Measurements from ENCODE around the gene RNF151. TPM values are rescaled to one million over a fixed set of nuclear protein-coding genes. Genes with fewer than 3 reads are reported as not detected.

RNF151 gene
- total RNA-seq, 4 donors from 2014 or later = not detected

DNA sequence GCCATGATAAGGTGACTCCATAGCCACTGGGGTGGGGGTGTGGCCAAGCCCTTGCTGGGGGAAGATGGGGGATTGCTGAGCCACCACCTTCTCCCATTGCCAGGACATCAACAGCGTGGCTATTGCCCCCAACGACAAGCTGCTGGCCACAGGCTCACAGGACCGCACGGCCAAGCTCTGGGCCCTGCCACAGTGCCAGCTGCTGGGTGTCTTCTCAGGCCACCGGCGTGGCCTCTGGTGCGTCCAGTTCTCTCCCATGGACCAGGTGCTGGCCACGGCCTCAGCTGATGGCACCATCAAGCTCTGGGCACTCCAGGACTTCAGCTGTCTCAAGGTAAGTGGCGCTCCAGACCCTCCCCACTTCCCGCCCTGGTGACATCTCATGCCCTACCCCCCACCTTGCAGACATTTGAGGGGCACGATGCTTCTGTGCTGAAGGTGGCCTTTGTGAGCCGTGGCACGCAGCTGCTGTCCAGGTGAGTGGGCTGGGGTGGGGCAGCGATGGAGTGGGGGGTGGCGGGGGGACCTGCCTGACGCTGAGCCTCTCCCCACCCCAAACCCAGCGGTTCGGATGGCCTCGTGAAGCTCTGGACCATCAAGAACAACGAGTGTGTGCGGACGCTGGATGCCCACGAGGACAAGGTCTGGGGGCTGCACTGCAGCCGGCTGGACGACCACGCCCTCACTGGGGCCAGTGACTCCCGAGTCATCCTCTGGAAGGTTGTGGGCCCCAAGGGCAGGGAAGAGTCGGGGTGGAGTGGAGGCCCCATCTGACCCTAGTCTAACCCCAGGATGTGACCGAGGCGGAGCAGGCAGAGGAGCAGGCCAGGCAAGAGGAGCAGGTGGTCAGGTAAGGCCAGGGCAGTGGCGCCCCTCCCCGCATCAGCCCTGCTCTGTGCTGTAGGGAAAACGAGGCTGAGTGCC lies 10.6 kb downstream of the RNF151 start:
- Histone ChIP-seq H3K36me3 (peaks cover 0 to 56% of the 10 kb centered on the region in 2 donors), H3K9me3 (no peaks in the 10 kb centered on the region)
- 100% methylated on average over 3 of the region's 33 CpGs; no CpG with 5 or more reads in 1 of the 2 donors for WGBS, 2 donors (ENCODE audit: low coverage in 1 of 2)

DNA sequence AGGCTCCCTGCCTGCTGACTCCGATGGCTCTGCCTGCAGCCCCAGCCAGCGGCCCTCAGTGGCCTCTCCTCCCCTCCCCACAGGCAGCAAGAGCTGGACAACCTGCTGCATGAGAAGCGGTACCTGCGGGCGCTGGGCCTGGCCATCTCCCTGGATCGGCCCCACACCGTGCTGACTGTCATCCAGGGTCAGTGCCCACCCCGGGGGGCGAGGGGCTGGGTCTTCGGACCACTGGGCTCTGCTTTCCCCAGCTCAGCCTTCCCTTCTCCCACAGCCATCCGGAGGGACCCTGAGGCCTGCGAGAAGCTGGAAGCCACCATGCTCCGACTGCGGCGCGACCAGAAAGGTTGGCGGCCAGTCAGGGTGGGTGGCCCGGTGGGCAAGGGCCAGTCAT lies 11.2 kb downstream of the RNF151 start:
- H3K36me3 ChIP-seq = peaks cover 0 to 56% of the 10 kb centered on the region in 2 donors
- no peaks in the 10 kb centered on the region for H3K9me3 ChIP-seq
- peaks cover 0 to 39% (median 11%) of the 10 kb centered on the region in 3 donors for H3K4me1 ChIP-seq
- H3K4me3 ChIP-seq = no peak overlapping the region
- TF ChIP-seq EP300 (IDR thresholded peaks at IDR 0.05) (no peak), POLR2A (IDR thresholded peaks at IDR 0.05) (no peak), POLR2AphosphoS5 (IDR thresholded peaks at IDR 0.05) (no peak)
- TF ChIP-seq, protein P1, sequence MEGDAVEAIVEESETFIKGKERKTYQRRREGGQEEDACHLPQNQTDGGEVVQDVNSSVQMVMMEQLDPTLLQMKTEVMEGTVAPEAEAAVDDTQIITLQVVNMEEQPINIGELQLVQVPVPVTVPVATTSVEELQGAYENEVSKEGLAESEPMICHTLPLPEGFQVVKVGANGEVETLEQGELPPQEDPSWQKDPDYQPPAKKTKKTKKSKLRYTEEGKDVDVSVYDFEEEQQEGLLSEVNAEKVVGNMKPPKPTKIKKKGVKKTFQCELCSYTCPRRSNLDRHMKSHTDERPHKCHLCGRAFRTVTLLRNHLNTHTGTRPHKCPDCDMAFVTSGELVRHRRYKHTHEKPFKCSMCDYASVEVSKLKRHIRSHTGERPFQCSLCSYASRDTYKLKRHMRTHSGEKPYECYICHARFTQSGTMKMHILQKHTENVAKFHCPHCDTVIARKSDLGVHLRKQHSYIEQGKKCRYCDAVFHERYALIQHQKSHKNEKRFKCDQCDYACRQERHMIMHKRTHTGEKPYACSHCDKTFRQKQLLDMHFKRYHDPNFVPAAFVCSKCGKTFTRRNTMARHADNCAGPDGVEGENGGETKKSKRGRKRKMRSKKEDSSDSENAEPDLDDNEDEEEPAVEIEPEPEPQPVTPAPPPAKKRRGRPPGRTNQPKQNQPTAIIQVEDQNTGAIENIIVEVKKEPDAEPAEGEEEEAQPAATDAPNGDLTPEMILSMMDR (IDR thresholded peaks at IDR 0.05) = no peak
- H3K27ac ChIP-seq = no peak overlapping the region
- no CpG with 5 or more reads among the region's 18 CpGs for WGBS, 2 donors (ENCODE audit: low coverage in 1 of 2)
- peaks cover 91% of the 10 kb centered on the region for H3K27me3 ChIP-seq
- no peak for ATAC-seq

More for the DNA sequence above, 10.6 kb downstream of the RNF151 start:
- H3K27ac ChIP-seq = no peak overlapping the region
- H3K4me3 ChIP-seq = no peak overlapping the region
- TF ChIP-seq POLR2AphosphoS5 (IDR thresholded peaks at IDR 0.05) (no peak), POLR2A (IDR thresholded peaks at IDR 0.05) (no peak), EP300 (IDR thresholded peaks at IDR 0.05) (no peak)
- TF ChIP-seq, protein P1 (IDR thresholded peaks at IDR 0.05) = no peak
- peaks cover 84% of the 10 kb centered on the region for H3K27me3 ChIP-seq
- ATAC-seq = no peak
- peaks cover 0 to 44% (median 16%) of the 10 kb centered on the region in 3 donors for H3K4me1 ChIP-seq

DNA sequence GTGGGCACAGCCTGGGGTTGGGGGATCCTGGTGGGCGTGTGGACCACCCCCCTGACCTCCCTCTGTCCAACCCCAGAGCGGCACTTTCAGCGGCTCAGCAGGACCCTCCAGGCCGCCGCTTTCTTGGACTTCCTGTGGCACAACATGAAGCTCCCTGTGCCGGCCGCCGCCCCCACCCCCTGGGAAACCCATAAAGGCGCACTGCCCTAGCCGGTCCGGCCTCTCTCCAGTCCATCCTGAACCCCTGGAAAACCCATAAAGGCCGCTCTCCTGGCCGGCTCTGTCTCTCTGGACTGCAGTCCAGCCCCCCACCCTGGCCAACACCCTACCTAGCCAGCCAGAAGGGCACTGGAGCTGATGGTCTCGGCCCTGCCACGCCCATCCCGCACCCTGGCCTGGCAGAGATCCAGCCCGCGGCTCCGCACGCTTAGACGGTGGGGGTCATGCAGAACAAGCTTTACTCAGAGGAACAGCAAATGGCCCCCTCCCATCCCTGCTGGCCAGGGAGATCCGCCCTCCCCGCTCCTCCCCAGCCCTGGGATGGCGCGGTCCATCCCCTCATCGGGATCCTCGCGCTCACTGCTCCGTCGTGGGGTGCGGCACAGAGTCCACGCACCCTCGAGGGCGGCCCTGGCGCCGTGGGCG lies 11.9 kb downstream of the RNF151 start:
- Histone ChIP-seq H3K4me1 (peaks cover 0 to 39% (median 4%) of the 10 kb centered on the region in 3 donors), H3K9me3 (no peaks in the 10 kb centered on the region), H3K27me3 (peaks cover 95% of the 10 kb centered on the region), H3K27ac (no peak overlapping the region), H3K4me3 (no peak overlapping the region), H3K36me3 (peaks cover 0 to 55% of the 10 kb centered on the region in 2 donors)
- ATAC-seq = no peak
- TF ChIP-seq, protein P1 (IDR thresholded peaks at IDR 0.05) = no peak
- TF ChIP-seq POLR2AphosphoS5 (IDR thresholded peaks at IDR 0.05) (no peak), EP300 (IDR thresholded peaks at IDR 0.05) (no peak), POLR2A (IDR thresholded peaks at IDR 0.05) (no peak)
- 90 to 100% methylated on average over 1 to 2 of the region's 37 CpGs for WGBS, 2 donors (ENCODE audit: low coverage in 1 of 2)

DNA sequence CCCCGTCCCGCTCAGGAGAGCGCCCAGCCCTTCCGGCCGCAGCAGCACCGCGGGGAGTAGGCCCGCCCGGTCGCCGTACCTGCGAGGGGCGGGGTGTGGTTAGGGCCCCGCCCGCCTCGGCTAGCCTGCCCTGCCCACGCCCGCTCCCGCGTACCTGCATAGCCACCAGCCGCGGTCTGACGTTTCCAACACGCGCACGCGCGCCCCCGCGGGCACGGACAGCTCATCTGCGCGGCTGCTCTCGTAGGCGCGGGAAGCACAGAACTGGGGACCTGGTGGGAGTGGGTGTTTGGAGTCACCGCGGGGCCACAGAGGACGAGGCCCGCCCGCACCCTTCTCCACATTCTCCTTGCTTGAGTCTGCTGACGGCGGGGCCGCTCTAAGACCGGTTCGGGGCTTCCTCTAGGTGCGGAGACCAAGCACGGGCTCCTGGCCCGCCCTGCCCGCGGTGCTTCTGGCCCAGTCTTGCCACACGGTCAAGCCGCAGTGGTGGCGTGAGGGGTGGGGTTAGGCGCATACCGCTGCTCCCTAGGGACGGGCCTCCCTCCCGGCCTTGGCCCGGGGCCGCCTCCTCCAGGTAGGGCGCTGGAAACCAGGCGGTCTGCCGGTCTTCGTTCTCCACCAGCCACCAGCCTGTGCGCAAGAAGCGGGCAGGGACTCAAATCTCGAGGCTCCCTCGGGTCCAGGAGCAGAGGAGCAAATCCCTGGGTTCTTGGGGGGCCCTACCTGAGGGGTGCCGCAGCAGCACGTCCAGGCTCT lies 12.8 kb downstream of the RNF151 start:
- no peak overlapping the region for H3K27ac ChIP-seq
- TF ChIP-seq POLR2A (IDR thresholded peaks at IDR 0.05) = no peak
- no peak for TF ChIP-seq EP300 (IDR thresholded peaks at IDR 0.05)
- no peak for TF ChIP-seq POLR2AphosphoS5 (IDR thresholded peaks at IDR 0.05)
- TF ChIP-seq, protein P1 (IDR thresholded peaks at IDR 0.05) = no peak
- H3K9me3 ChIP-seq = no peaks in the 10 kb centered on the region
- WGBS, 2 donors (ENCODE audit: low coverage in 1 of 2) = 20% methylated on average over 4 of the region's 70 CpGs; no CpG with 5 or more reads in 1 of the 2 donors
- H3K27me3 ChIP-seq = peaks cover 89% of the 10 kb centered on the region
- H3K36me3 ChIP-seq = peaks cover 0 to 46% of the 10 kb centered on the region in 2 donors
- H3K4me3 ChIP-seq = no peak overlapping the region
- H3K4me1 ChIP-seq = peaks cover 0 to 35% (median 1%) of the 10 kb centered on the region in 3 donors
- ATAC-seq = no peak
